Stimulated activated naive CD8-positive, alpha-beta T cell treated with anti-CD3 and anti-CD28 coated beads, Interleukin-15, amount 100 ng/mL, for 72 hours (primary cell): ENCODE results near the gene RCC1.
"Not testable (repeated sequence)": the region's sequence is repeated elsewhere in the genome, so short reads cannot be mapped to it uniquely, and the experiment has no call there.

Experiments used
- ATAC-seq: fragments of 150-1000 bp; cut with Tn5 transposase; 2 replicates; pipeline ENCODE4 v1.10.0; 2021; ENCODE audit warnings: mild to moderate bottlenecking, moderate library complexity
- DNase-seq, 2 donors: peaks; one replicate each; pipeline ENCODE4 v3.0.0; 2021 to 2022
- H3K27ac Mint-ChIP-seq, 2 donors: one replicate each; pipeline ENCODE4 v1.8.0; 2022; ENCODE audit warnings: mild to moderate bottlenecking in 2 of 2, mixed read lengths in 2 of 2, moderate library complexity in 2 of 2
- H3K27me3 Mint-ChIP-seq: one replicate; pipeline ENCODE4 v1.8.0; 2022; ENCODE audit warnings: mixed read lengths
- H3K4me1 Mint-ChIP-seq: one replicate; pipeline ENCODE4 v1.8.0; 2022; ENCODE audit warnings: mild to moderate bottlenecking, mixed read lengths
- H3K4me3 Mint-ChIP-seq, 2 donors: one replicate each; pipeline ENCODE4 v1.8.0; 2022; ENCODE audit warnings: mild to moderate bottlenecking in 2 of 2, mixed read lengths in 2 of 2, moderate library complexity in 1 of 2
- H3K9me3 Mint-ChIP-seq, 2 donors: one replicate each; pipeline ENCODE4 v1.8.0; 2022; ENCODE audit warnings: mixed read lengths in 2 of 2

The RCC1 gene

DNA sequence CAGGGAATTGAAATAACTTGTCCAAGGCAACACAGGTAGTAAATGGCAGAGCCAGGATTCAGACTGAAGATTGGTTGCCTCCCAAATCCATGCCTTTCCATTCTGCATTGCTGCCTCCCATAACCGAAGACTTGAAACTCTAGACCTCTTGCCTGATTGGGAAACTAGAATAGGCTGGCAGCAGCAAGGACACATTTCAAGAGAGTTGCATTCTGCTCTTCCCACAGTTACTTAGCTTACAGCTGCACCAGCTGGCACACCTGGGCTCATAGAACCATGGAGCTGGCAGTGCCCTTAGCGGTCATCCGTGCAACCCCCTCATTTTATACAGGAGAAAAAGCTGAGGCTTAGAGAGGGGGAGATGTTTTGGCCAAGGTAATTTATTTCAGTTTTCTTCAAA, 55.0 kb downstream of the RCC1 start:
- no peaks in the 10 kb centered on the region for H3K4me1 Mint-ChIP-seq

DNA sequence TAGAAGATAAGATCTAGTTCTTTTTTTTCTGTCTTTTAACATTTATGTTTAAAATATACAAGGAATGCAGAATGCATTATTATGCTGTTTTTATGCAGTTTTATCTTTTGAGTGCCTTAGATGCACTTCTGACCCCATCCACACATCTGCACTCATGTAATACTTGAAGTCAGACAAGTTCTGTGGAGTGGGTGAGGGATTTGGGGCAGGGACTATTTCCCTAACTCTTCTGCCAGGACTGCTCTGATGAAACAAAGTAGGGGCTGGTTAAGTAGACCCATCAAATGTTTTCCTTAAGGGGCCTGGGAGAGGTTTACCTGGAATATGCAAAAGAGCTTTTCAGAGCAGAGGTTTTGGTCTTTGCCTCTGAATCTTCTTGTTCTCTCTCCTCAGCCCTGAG, 58.5 kb downstream of the RCC1 start:
- Mint-ChIP-seq H3K4me1 (no peaks in the 10 kb centered on the region), H3K27ac (no peak overlapping the region), H3K9me3 (no peaks in the 10 kb centered on the region), H3K4me3 (no peak overlapping the region), H3K27me3 (no peaks in the 10 kb centered on the region)
- no peak for DNase-seq
- ATAC-seq: no peak

More for the DNA sequence above, 55.0 kb downstream of the RCC1 start:
- ATAC-seq (no peak), DNase-seq (no peak)
- Mint-ChIP-seq H3K4me3 (no peak overlapping the region), H3K27ac (no peak overlapping the region), H3K27me3 (no peaks in the 10 kb centered on the region), H3K9me3 (no peaks in the 10 kb centered on the region)

DNA sequence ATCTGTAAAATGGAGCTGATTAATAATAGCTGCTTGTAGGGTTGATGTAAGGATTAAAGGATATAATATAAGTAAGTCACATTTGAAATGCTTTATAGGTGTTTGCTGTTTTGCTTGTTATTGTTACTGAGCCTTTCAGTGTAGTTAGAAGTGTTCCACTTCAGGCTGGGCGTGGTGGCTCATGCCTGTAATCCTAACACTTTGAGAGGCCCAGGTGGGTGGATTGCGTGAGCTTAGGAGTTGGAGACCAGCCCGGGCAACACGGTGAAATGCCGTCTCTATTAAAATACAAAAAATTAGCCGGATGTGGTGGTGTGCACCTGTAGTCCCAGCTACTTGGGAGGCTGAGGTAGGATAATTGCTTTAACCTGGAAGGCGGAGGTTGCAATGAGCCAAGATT, 59.2 kb downstream of the RCC1 start:
- no peaks in the 10 kb centered on the region for H3K4me1 Mint-ChIP-seq
- no peaks in the 10 kb centered on the region for H3K27me3 Mint-ChIP-seq
- no peak for ATAC-seq
- H3K4me3 Mint-ChIP-seq: no peak overlapping the region
- no peak for DNase-seq
- H3K27ac Mint-ChIP-seq: peak overlapping the region in 1 of 2 donors; percentile 4
- H3K9me3 Mint-ChIP-seq: no peaks in the 10 kb centered on the region

DNA sequence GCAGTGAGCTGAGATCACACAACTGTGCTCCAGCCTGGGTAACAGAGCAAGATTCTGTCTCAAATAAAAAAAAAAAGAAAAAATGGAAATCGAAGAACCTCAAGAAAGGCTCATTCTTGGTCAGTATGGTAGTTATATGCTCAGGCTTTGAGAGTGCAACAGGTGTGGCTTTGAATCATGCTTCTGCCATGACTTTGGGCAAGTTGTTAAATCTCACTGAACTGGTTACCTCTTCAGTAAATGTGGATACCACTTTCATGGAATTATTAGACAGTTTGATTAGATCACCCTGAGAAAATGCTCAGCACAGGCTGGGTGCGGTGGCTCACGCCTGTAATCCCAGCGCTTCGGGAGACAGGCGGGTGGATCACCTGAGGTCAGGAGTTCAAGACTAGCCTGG, 59.9 kb downstream of the RCC1 start:
- Mint-ChIP-seq H3K27ac (peak overlapping the region in 1 of 2 donors; percentile 27), H3K27me3 (no peaks in the 10 kb centered on the region), H3K4me1 (no peaks in the 10 kb centered on the region), H3K9me3 (no peaks in the 10 kb centered on the region), H3K4me3 (no peak overlapping the region)
- ATAC-seq (no peak), DNase-seq (no peak)

DNA sequence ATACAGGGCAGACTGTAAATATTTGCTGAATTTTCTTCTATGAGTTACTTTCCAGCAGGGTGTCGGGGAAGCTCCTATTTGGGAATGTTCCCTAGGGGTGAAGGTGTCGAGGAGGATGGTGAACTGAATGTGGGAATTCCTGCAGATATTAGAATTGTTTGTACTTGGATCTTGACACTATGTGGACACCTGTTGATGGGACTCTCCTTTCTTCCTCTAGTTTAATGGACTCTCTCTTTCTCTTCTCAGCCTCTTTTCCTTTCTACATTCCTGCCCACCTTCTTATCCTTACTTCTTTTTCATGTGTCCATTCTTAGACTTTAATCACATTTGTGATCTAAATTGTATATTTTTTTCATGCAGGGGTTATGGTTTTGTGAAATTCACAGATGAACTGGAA, 61.1 kb downstream of the RCC1 start:
- H3K4me3 Mint-ChIP-seq: no peak overlapping the region
- no peak overlapping the region for H3K27ac Mint-ChIP-seq
- H3K4me1 Mint-ChIP-seq: no peaks in the 10 kb centered on the region
- H3K27me3 Mint-ChIP-seq: no peaks in the 10 kb centered on the region
- no peaks in the 10 kb centered on the region for H3K9me3 Mint-ChIP-seq
- no peak for DNase-seq
- no peak for ATAC-seq

DNA sequence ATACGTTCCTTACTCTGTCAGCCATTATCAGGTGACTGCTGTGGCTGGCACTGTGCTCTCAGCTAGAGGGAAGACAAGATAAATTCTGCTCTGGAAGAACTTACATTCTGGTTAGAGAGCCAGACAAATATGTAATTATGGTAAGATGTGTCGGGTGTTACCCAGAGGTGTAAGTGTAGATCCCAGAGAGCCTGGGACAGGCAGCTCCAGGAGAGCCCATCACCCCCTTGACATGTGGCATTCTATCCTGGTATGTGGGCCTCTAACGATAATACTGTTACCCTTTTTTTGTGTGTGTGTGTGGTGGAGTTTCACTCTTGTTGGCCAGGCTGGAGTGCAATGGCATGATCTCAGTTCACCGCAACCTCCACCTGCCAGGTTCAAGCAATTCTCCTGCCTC, 66.1 kb downstream of the RCC1 start:
- Mint-ChIP-seq H3K4me3 (no peak overlapping the region), H3K27me3 (no peaks in the 10 kb centered on the region), H3K27ac (peak overlapping the region in 1 of 2 donors; percentile 72), H3K9me3 (no peaks in the 10 kb centered on the region), H3K4me1 (peaks cover 2% of the 10 kb centered on the region)
- no peak for ATAC-seq
- DNase-seq: no peak

DNA sequence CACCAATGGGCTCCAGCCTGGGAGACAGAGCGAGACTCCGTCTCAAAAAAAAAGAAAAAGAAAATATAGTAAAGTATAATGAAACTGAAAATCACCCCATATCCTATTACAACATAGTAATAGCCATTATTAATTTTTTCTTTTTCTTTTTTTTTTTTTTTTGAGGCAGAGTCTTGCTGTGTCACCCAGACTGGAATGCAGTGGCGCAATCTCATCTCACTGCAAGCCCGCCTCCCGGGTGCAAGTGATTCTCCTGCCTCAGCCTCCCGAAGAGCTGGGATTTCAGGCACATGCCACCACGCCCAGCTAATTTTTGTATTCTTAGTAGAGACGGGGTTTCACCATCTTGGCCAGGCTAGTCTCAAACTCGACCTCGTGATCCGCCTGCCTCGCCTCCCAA, 67.0 kb downstream of the RCC1 start:
- not testable (repeated sequence) for H3K4me3 Mint-ChIP-seq, H3K27ac Mint-ChIP-seq, H3K27me3 Mint-ChIP-seq, ATAC-seq, H3K9me3 Mint-ChIP-seq, DNase-seq
- peaks cover 11% of the 10 kb centered on the region for H3K4me1 Mint-ChIP-seq

DNA sequence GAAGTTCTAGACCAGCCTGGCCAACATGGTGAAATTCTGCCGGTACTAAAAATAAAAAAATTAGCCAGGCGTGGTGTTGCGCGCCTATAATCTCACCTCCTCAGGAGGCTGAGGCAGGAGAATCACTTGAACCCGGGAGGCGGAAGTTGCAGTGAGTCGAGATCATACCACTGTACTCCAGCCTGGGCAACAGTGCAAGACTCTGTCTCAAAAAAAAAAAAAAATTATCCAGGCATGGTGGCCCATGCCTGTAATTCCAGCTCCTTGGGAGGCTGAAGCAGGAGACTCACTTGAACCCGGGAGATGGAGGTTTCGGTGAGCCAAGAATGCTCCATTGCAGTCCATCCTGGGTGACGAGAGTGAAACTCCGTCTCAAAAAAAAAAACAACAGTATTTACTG, 67.7 kb downstream of the RCC1 start:
- ATAC-seq: no peak
- Mint-ChIP-seq H3K9me3 (no peaks in the 10 kb centered on the region), H3K4me1 (peaks cover 18% of the 10 kb centered on the region), H3K4me3 (no peak overlapping the region), H3K27me3 (no peaks in the 10 kb centered on the region), H3K27ac (no peak overlapping the region)
- DNase-seq: no peak

DNA sequence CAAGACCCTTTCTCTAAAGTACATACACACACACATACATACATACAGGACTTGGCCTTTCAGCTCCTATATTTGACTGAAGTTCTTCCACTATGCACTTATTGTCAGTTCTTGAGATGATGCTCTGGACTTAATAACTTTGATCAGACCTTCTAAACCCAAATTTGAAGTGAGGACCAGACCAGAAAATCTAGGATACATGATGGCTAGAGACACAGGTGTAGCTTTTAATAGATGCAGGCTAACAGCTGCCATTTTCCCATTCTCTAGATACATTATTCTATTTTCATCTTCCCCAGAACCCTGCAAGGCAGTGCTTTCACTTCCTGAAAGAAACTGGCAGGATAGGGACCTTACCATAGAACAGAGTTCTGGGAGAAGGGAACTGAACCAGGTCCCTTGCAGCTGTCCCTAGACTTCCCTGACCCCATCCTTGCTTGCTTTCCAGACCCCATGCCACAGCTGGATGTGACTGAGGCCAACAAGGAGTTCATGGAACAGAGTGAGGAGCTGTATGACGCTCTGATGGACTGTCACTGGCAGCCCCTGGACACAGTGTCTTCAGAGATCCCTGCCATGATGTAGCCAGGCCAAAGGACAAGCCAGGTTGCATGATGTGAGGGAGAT, 71.3 kb downstream of the RCC1 start:
- DNase-seq (no peak), ATAC-seq (no peak)
- H3K4me3 Mint-ChIP-seq: no peak overlapping the region
- H3K27me3 Mint-ChIP-seq: no peaks in the 10 kb centered on the region
- H3K9me3 Mint-ChIP-seq: no peaks in the 10 kb centered on the region
- peak overlapping the region; percentile 48 to 57 for H3K27ac Mint-ChIP-seq
- H3K4me1 Mint-ChIP-seq: peaks cover 43% of the 10 kb centered on the region

DNA sequence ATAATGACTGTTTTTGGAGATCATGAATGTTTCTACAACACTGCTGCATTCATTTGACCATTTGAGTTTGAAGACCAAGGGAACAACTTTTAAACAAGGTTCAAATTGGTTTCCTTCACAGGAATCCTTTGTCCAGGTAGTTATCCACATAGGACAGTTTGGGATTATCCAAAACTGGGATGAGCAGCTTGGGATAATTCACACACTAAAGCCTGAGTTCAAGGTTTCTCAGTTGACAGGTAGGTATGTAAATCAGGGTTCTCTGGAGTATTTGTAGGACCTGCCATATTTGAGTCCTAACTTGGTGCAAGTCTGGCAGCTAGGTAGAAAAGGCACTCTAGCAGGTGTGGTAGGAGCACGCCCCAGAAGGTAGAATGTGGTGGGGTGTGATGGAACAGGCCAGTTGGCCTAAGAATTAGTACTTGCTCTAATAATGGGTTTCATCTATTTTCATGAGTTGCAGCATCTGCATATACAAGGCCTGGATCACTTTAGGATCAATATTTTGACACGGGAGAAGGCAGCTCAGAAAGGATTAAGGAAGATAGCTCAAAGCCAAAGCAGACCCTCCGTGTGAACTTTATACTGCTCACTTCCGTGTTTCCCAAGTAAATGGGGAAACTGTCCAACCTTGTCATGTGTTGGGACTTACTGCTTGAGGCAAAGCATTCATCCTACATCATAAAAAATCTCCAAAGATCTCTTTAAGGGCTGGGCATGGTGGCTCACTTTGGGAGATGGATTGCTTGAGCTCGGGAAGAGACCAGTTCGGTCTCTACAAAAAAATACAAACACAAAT, 72.1 kb downstream of the RCC1 start:
- DNase-seq (no peak), ATAC-seq (no peak)
- Mint-ChIP-seq H3K9me3 (no peaks in the 10 kb centered on the region), H3K4me1 (peaks cover 47% of the 10 kb centered on the region), H3K27me3 (no peaks in the 10 kb centered on the region), H3K4me3 (peak overlapping the region in 1 of 2 donors; percentile 18), H3K27ac (peak overlapping the region; percentile 48 to 57)

DNA sequence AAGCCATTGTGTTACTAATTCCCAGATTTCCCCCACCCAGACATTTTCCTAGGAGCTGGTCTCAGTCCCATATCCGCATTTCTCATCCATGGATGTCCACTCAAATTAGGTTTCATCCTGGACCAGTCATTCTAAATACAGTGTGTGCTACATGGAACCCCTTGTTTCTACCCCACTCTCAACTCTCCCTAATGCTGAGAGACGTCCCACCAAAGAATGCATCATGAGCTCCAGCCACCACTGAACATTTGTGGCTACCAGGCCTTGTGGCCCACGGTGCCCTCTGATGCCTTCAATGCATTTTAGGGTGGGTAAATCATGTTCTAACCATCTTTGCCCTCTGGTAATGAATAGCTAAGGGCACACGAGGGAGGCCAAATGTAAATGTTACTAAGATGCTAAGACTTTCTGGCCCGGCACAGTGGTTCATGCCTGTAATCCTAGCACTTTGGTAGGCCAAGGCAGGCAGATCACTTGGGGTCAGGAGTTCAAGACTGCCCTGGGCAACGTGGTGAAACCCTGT, 72.9 kb downstream of the RCC1 start:
- Mint-ChIP-seq H3K27me3 (no peaks in the 10 kb centered on the region), H3K27ac (peak overlapping the region in 1 of 2 donors; percentile 76), H3K9me3 (no peaks in the 10 kb centered on the region), H3K4me3 (peak overlapping the region; percentile 41 to 86), H3K4me1 (peaks cover 51% of the 10 kb centered on the region)
- DNase-seq: no peak
- no peak for ATAC-seq

DNA sequence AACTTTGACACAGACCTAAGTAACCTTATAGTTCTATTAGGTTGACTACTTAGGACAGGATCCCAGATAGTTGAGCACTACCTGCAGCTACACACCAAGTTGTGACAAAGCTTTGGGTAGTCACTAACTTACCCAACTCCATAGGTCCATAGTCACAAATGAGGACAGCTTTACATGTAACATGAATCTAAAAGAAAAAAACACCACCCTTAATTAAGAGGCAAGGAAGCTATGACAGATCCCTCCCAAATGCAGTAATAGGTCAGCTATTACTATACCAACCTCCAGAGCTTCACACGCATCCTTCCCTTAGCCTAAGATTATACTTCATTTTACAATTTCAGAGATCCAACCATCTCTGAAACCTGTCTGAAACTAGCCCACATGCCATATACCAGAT, 73.6 kb downstream of the RCC1 start:
- peak overlapping the region; percentile 83 to 98 for H3K27ac Mint-ChIP-seq
- ATAC-seq (no peak), DNase-seq (no peak)
- peaks cover 51% of the 10 kb centered on the region for H3K4me1 Mint-ChIP-seq
- peak overlapping the region; percentile 86 to 98 for H3K4me3 Mint-ChIP-seq
- no peaks in the 10 kb centered on the region for H3K9me3 Mint-ChIP-seq
- H3K27me3 Mint-ChIP-seq: no peaks in the 10 kb centered on the region

DNA sequence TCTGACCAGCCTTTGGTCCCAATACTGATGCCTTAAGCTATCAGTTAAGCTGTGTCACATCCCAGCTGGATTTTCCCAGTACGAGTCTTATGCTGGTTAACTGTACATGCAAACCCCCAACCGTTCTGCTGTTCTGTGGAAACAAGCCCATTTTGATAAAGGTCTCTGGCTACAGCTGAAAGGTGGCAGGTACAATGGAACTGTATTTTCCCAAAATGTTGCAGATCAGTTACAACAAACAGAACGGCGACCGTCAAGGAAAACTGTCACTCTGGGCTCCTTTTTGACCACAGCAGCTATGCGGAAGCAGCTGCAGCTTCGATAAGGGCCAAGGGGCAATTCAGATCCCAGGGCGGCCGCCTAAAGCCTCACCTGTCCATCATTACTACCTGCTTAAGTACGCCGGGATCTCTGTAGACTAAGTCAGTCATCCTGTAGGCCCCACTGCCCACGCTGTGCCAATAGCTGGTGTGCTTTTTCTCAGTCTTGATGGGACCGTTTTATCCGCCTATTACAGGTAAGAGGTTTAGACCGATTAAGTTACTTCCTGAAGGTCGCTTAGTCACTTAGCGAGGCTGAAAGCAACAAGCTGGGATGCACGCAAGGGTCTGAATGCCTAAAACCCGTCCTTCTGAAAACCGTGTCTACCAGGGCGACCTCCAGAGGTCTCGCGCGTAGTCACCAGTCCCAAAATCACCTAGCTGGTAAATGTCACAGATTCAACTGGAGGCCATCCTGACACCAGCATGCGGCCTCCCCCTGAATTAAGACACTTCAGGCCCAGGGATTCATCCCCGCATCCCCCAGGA, 75.1 kb downstream of the RCC1 start:
- Mint-ChIP-seq H3K27me3 (no peaks in the 10 kb centered on the region), H3K4me1 (peaks cover 51% of the 10 kb centered on the region), H3K4me3 (peak overlapping the region; percentile 86 to 98), H3K9me3 (no peaks in the 10 kb centered on the region), H3K27ac (peak overlapping the region; percentile 83 to 98)
- ATAC-seq (peak; percentile 77), DNase-seq (peak; percentile 73 to 80)

DNA sequence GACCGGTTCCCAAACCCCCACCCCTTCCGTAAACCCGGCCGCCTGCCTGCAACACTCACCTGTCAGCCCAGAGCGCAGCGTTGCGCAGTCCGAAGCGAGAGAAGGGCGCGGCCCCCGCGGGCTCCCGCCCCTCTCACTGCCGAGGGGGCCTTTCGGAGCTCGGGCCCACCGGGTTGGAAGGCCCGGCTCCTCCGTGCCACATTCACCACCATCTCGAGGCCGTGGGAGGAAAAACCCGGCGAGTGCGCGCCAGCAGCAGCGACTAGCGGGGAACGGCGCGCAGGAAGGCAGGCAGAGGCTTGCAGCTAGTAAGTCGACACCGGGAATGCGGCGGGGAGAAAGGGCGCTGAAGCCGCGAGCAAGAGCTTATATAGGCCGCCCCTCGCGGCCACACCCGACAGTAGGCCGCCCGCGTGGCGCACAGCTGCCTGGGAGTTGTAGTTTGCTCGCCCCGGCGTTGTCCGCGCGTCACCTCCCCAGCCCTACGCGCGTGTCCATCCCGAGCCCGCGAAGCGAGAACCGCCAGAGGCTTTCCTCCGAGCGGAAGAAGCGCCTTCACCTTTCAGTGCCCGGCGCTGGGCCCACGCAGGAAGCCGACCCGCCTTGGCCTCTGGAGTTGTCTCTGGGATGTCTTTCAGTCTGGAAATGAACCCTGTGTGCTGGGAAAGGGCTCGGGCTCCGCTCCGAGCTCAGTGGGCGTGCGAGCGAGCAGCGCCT, 75.8 kb downstream of the RCC1 start:
- H3K27ac Mint-ChIP-seq: peak overlapping the region; percentile 83 to 98
- peak; percentile 96 to 98 for DNase-seq
- H3K27me3 Mint-ChIP-seq: no peaks in the 10 kb centered on the region
- peak; percentile 94 for ATAC-seq
- H3K9me3 Mint-ChIP-seq: no peaks in the 10 kb centered on the region
- H3K4me3 Mint-ChIP-seq: peak overlapping the region; percentile 86 to 98
- peaks cover 51% of the 10 kb centered on the region for H3K4me1 Mint-ChIP-seq

DNA sequence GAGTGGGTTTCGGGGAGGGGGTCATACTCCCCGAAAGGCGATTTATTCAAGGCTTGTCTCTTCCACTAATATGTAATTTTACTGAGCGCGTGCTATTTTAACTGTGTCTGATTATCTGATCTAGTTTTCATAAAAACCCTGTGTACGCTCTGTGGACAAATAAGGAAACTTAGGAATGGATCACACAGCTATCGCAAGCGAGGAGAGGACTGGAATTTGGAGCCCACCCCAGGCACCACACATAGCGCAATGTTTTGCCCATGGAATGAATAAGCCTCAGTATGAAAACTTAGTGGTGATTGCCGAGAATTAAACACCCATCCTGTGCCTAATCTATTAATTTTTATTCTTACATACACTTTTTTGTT, 76.4 kb downstream of the RCC1 start:
- ATAC-seq: no peak
- H3K4me1 Mint-ChIP-seq: peaks cover 46% of the 10 kb centered on the region
- H3K4me3 Mint-ChIP-seq: peak overlapping the region; percentile 86 to 98
- no peaks in the 10 kb centered on the region for H3K9me3 Mint-ChIP-seq
- H3K27ac Mint-ChIP-seq: peak overlapping the region; percentile 83 to 98
- H3K27me3 Mint-ChIP-seq: no peaks in the 10 kb centered on the region
- DNase-seq: no peak
